ENCODE results near the gene OLA1.

OLA1 gene

DNA sequence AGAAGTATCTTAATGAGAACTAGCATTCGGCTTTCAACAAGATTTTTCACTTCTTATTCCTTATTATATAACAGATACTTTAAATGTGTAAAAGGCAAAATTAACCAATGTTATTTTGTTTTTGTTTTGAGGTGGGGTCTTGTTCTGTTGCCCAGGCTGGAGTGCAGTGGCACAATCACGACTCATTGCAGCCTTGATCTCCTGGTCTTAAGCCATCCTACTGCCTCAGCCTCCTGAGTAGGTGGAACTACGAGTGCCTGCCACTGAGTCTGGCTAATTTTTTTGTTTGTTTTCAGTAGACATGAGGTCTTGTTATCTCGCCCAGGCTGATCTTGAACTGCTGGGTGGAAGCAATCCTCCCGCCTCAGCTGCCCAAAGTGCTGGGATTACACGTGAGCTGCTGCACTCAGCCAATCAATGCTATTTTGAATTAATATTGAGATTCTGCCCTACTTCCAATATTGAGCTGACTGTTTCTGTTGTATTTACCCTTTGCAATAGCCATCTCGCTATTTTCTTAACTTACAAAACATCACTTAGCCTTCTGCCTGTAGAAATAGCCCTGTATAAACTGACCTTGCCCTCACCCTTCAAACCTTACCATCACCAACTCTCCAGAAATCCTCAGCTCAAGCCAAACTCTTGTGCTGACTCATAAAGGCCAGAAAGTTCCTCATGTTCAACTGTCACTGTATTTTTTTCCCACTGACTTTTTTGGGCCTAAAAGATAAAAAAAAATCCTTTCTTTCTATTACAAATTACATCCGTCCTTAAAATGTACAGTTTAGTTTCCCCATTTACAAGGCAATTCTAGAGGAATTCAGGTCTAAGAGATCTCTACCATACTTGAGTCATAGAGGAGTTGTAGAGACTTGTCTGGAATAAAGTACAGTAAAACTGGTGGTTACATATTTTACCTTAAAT lies 94.3 kb downstream of the OLA1 start:
- peak in 2 of 3 donors; percentile 30 to 57 for DNase-seq
- CTCF ChIA-PET: interaction anchor here (3.0 kb wide), 1 partner anchor 15 kb away, joined by 8 read pairs; no protein-coding TSS in a partner anchor
- no peaks in the 10 kb centered on the region for H3K36me3 ChIP-seq (ENCODE audit: control insufficient read depth in 4 of 4, insufficient read depth in 4 of 4, low read length in 3 of 4)
- H3K4me3 ChIP-seq (ENCODE audit: control insufficient read depth in 1 of 7, extremely low read depth in 1 of 7, insufficient read depth in 4 of 7, low read depth in 2 of 7, low read length in 6 of 7): no peak overlapping the region
- POLR2A ChIA-PET: no interaction called here
- H3K27me3 ChIP-seq (replicated peaks in 2 of 5; ENCODE audit: control insufficient read depth in 4 of 5, insufficient read depth in 5 of 5, low read length in 4 of 5): no peaks in the 10 kb centered on the region
- peaks cover 0 to 27% (median 19%) of the 10 kb centered on the region in 4 experiments for H3K4me1 ChIP-seq (ENCODE audit: control extremely low read depth in 1 of 4, control insufficient read depth in 4 of 4, insufficient read depth in 4 of 4, low read length in 3 of 4)
- 93% methylated on average over 5 of the region's 8 CpGs for WGBS (ENCODE audit: insufficient coverage)
- peak overlapping the region in 1 of 2 experiments; percentile 47 for H3K27ac ChIP-seq (ENCODE audit: insufficient read depth in 1 of 2, low read depth in 1 of 2, low read length in 2 of 2, poor library complexity in 1 of 2, severe bottlenecking in 2 of 2)
- H3K9me3 ChIP-seq (ENCODE audit: control extremely low read depth in 1 of 5, control insufficient read depth in 4 of 5, insufficient read depth in 2 of 5, low read depth in 1 of 5, low read length in 4 of 5): no peaks in the 10 kb centered on the region

DNA sequence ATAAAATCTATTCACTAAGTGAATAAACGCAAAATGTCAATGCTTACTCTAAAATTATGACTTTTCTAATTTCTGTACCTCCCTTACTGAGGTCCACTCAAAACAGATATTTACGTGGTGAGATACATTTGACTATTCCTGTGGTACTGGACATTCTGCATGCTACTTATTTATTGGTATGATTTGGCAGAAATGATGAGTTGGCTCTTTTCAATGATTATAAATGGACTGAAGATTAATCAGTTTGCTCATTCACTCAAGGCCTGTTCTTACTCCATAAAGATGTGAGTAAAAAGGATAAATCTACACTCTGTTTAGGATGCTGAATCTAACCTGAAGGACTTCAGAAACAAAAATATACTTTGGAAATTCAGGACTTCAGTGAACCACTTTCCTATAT lies 98.8 kb downstream of the OLA1 start:
- ChIA-PET POLR2A (no interaction called here), CTCF (interaction anchor here (1.3 kb wide), 1 partner anchor 11 kb away, joined by 4 read pairs; no protein-coding TSS in a partner anchor)
- H3K27me3 ChIP-seq (replicated peaks in 2 of 5; ENCODE audit: control insufficient read depth in 4 of 5, insufficient read depth in 5 of 5, low read length in 4 of 5): no peaks in the 10 kb centered on the region
- no CpG with 5 or more reads among the region's 2 CpGs for WGBS (ENCODE audit: insufficient coverage)
- H3K36me3 ChIP-seq (ENCODE audit: control insufficient read depth in 4 of 4, insufficient read depth in 4 of 4, low read length in 3 of 4): no peaks in the 10 kb centered on the region
- peaks cover 0 to 21% (median 15%) of the 10 kb centered on the region in 4 experiments for H3K4me1 ChIP-seq (ENCODE audit: control extremely low read depth in 1 of 4, control insufficient read depth in 4 of 4, insufficient read depth in 4 of 4, low read length in 3 of 4)
- H3K9me3 ChIP-seq (ENCODE audit: control extremely low read depth in 1 of 5, control insufficient read depth in 4 of 5, insufficient read depth in 2 of 5, low read depth in 1 of 5, low read length in 4 of 5): no peaks in the 10 kb centered on the region
- H3K27ac ChIP-seq (ENCODE audit: insufficient read depth in 1 of 2, low read depth in 1 of 2, low read length in 2 of 2, poor library complexity in 1 of 2, severe bottlenecking in 2 of 2): no peak overlapping the region
- H3K4me3 ChIP-seq (ENCODE audit: control insufficient read depth in 1 of 7, extremely low read depth in 1 of 7, insufficient read depth in 4 of 7, low read depth in 2 of 7, low read length in 6 of 7): no peak overlapping the region
- no peak for DNase-seq

GRCh38 chr2:174148833-174149232 lies 99.5 kb downstream of the OLA1 start:
- POLR2A ChIA-PET: no interaction called here
- CTCF ChIA-PET: interaction anchor here (1.3 kb wide), 1 partner anchor 10 kb away, joined by 4 read pairs; no protein-coding TSS in a partner anchor
- no peaks in the 10 kb centered on the region for H3K36me3 ChIP-seq (ENCODE audit: control insufficient read depth in 4 of 4, insufficient read depth in 4 of 4, low read length in 3 of 4)
- no peaks in the 10 kb centered on the region for H3K9me3 ChIP-seq (ENCODE audit: control extremely low read depth in 1 of 5, control insufficient read depth in 4 of 5, insufficient read depth in 2 of 5, low read depth in 1 of 5, low read length in 4 of 5)
- WGBS (ENCODE audit: insufficient coverage): 88% methylated on average over 2 of the region's 2 CpGs
- peaks cover 0 to 16% (median 8%) of the 10 kb centered on the region in 4 experiments for H3K4me1 ChIP-seq (ENCODE audit: control extremely low read depth in 1 of 4, control insufficient read depth in 4 of 4, insufficient read depth in 4 of 4, low read length in 3 of 4)
- H3K4me3 ChIP-seq (ENCODE audit: control insufficient read depth in 1 of 7, extremely low read depth in 1 of 7, insufficient read depth in 4 of 7, low read depth in 2 of 7, low read length in 6 of 7): no peak overlapping the region
- DNase-seq: no peak
- H3K27ac ChIP-seq (ENCODE audit: insufficient read depth in 1 of 2, low read depth in 1 of 2, low read length in 2 of 2, poor library complexity in 1 of 2, severe bottlenecking in 2 of 2): no peak overlapping the region
- H3K27me3 ChIP-seq (replicated peaks in 2 of 5; ENCODE audit: control insufficient read depth in 4 of 5, insufficient read depth in 5 of 5, low read length in 4 of 5): no peaks in the 10 kb centered on the region

DNA sequence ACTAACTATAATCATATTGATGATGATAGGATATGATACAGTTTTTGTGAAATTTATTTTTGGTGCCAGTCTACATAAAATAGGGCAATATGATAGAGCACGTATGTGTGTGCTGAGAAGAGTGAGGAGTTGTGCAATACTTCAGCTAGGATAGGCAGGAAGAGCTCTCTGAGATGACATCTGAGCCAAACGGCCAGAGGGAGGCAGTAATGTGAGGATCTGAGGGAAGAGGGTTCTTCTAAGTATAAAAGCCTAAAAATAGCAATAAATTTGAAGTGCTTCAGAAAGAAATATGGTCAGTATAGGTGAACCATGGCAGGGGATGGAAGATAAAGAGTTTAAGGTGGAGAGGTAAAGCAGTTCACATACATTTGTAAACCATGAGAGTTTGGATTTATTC lies 102.5 kb downstream of the OLA1 start:
- H3K4me3 ChIP-seq (ENCODE audit: control insufficient read depth in 1 of 7, extremely low read depth in 1 of 7, insufficient read depth in 4 of 7, low read depth in 2 of 7, low read length in 6 of 7): no peak overlapping the region
- ChIA-PET POLR2A (no interaction called here), CTCF (interaction anchor here (0.9 to 1.3 kb wide), 2 partner anchors 11 to 13 kb away, joined by 3 read pairs; no protein-coding TSS in a partner anchor)
- H3K27me3 ChIP-seq (replicated peaks in 2 of 5; ENCODE audit: control insufficient read depth in 4 of 5, insufficient read depth in 5 of 5, low read length in 4 of 5): no peaks in the 10 kb centered on the region
- peaks cover 0 to 2% (median 0%) of the 10 kb centered on the region in 4 experiments for H3K4me1 ChIP-seq (ENCODE audit: control extremely low read depth in 1 of 4, control insufficient read depth in 4 of 4, insufficient read depth in 4 of 4, low read length in 3 of 4)
- no peak overlapping the region for H3K27ac ChIP-seq (ENCODE audit: insufficient read depth in 1 of 2, low read depth in 1 of 2, low read length in 2 of 2, poor library complexity in 1 of 2, severe bottlenecking in 2 of 2)
- H3K36me3 ChIP-seq (ENCODE audit: control insufficient read depth in 4 of 4, insufficient read depth in 4 of 4, low read length in 3 of 4): no peaks in the 10 kb centered on the region
- H3K9me3 ChIP-seq (ENCODE audit: control extremely low read depth in 1 of 5, control insufficient read depth in 4 of 5, insufficient read depth in 2 of 5, low read depth in 1 of 5, low read length in 4 of 5): no peaks in the 10 kb centered on the region
- peak in 2 of 3 donors; percentile 9 to 17 for DNase-seq
- WGBS (ENCODE audit: insufficient coverage): 25% methylated on average over 1 of the region's 2 CpGs

GRCh38 chr2:174142290-174142689 lies 106.0 kb downstream of the OLA1 start:
- Histone ChIP-seq H3K4me1 (ENCODE audit: control extremely low read depth in 1 of 4, control insufficient read depth in 4 of 4, insufficient read depth in 4 of 4, low read length in 3 of 4) (peaks cover 0 to 2% (median 0%) of the 10 kb centered on the region in 4 experiments), H3K4me3 (ENCODE audit: control insufficient read depth in 1 of 7, extremely low read depth in 1 of 7, insufficient read depth in 4 of 7, low read depth in 2 of 7, low read length in 6 of 7) (no peak overlapping the region), H3K9me3 (ENCODE audit: control extremely low read depth in 1 of 5, control insufficient read depth in 4 of 5, insufficient read depth in 2 of 5, low read depth in 1 of 5, low read length in 4 of 5) (peaks cover 0 to 6% (median 4%) of the 10 kb centered on the region in 5 experiments), H3K27me3 (replicated peaks in 2 of 5; ENCODE audit: control insufficient read depth in 4 of 5, insufficient read depth in 5 of 5, low read length in 4 of 5) (no peaks in the 10 kb centered on the region), H3K36me3 (ENCODE audit: control insufficient read depth in 4 of 4, insufficient read depth in 4 of 4, low read length in 3 of 4) (peaks cover 4 to 15% (median 9%) of the 10 kb centered on the region in 4 experiments), H3K27ac (ENCODE audit: insufficient read depth in 1 of 2, low read depth in 1 of 2, low read length in 2 of 2, poor library complexity in 1 of 2, severe bottlenecking in 2 of 2) (no peak overlapping the region)
- no peak for DNase-seq
- ChIA-PET CTCF (interaction anchor here (1.5 kb wide), 1 partner anchor 8 kb away, joined by 3 read pairs; no protein-coding TSS in a partner anchor), POLR2A (no interaction called here)
- no CpG with 5 or more reads among the region's 2 CpGs for WGBS (ENCODE audit: insufficient coverage)

DNA sequence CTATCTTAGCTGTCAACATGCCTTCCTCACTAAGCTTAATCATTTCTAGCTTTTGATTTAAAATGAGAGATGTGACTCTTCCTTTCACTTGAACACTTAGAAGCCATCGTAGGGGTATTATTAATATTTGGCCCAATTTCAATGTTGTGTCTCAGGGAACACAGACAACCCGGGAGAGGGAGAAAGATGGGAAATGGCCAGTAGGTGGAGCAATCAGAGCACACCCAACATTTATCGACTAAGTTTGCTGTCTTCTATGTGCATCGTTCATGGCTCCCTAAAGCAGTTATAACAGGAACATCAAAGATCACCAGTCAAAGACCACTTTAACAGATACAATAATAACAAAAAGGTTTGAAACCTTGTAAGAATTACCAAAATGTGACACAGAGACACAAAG lies 110.2 kb downstream of the OLA1 start:
- 17% methylated on average over 1 of the region's 4 CpGs for WGBS (ENCODE audit: insufficient coverage)
- H3K9me3 ChIP-seq (ENCODE audit: control extremely low read depth in 1 of 5, control insufficient read depth in 4 of 5, insufficient read depth in 2 of 5, low read depth in 1 of 5, low read length in 4 of 5): peaks cover 0 to 9% (median 7%) of the 10 kb centered on the region in 5 experiments
- POLR2A ChIA-PET: no interaction called here
- H3K4me1 ChIP-seq (ENCODE audit: control extremely low read depth in 1 of 4, control insufficient read depth in 4 of 4, insufficient read depth in 4 of 4, low read length in 3 of 4): peaks cover 0 to 5% (median 0%) of the 10 kb centered on the region in 4 experiments
- DNase-seq: peak in 2 of 3 donors; percentile 31 to 37
- CTCF ChIA-PET: interaction anchor here (1.0 to 2.0 kb wide), 3 partner anchors 15 to 24 kb away, joined by 3 to 8 read pairs (median 4); no protein-coding TSS in a partner anchor
- H3K4me3 ChIP-seq (ENCODE audit: control insufficient read depth in 1 of 7, extremely low read depth in 1 of 7, insufficient read depth in 4 of 7, low read depth in 2 of 7, low read length in 6 of 7): no peak overlapping the region
- peaks cover 6 to 23% (median 13%) of the 10 kb centered on the region in 4 experiments for H3K36me3 ChIP-seq (ENCODE audit: control insufficient read depth in 4 of 4, insufficient read depth in 4 of 4, low read length in 3 of 4)
- H3K27me3 ChIP-seq (replicated peaks in 2 of 5; ENCODE audit: control insufficient read depth in 4 of 5, insufficient read depth in 5 of 5, low read length in 4 of 5): no peaks in the 10 kb centered on the region
- H3K27ac ChIP-seq (ENCODE audit: insufficient read depth in 1 of 2, low read depth in 1 of 2, low read length in 2 of 2, poor library complexity in 1 of 2, severe bottlenecking in 2 of 2): no peak overlapping the region

GRCh38 chr2:174135981-174136380 lies 112.4 kb downstream of the OLA1 start:
- Histone ChIP-seq H3K4me1 (ENCODE audit: control extremely low read depth in 1 of 4, control insufficient read depth in 4 of 4, insufficient read depth in 4 of 4, low read length in 3 of 4) (peaks cover 0 to 5% (median 0%) of the 10 kb centered on the region in 4 experiments), H3K9me3 (ENCODE audit: control extremely low read depth in 1 of 5, control insufficient read depth in 4 of 5, insufficient read depth in 2 of 5, low read depth in 1 of 5, low read length in 4 of 5) (peaks cover 0 to 9% (median 7%) of the 10 kb centered on the region in 5 experiments), H3K27ac (ENCODE audit: insufficient read depth in 1 of 2, low read depth in 1 of 2, low read length in 2 of 2, poor library complexity in 1 of 2, severe bottlenecking in 2 of 2) (no peak overlapping the region), H3K36me3 (ENCODE audit: control insufficient read depth in 4 of 4, insufficient read depth in 4 of 4, low read length in 3 of 4) (peaks cover 6 to 23% (median 13%) of the 10 kb centered on the region in 4 experiments), H3K27me3 (replicated peaks in 2 of 5; ENCODE audit: control insufficient read depth in 4 of 5, insufficient read depth in 5 of 5, low read length in 4 of 5) (no peaks in the 10 kb centered on the region), H3K4me3 (ENCODE audit: control insufficient read depth in 1 of 7, extremely low read depth in 1 of 7, insufficient read depth in 4 of 7, low read depth in 2 of 7, low read length in 6 of 7) (no peak overlapping the region)
- ChIA-PET CTCF (no interaction called here), POLR2A (no interaction called here)
- no CpG with 5 or more reads among the region's 3 CpGs for WGBS (ENCODE audit: insufficient coverage)
- DNase-seq: no peak

Measured in common myeloid progenitor, CD34-positive (primary cell).